HCT116 (cell line): Measurements from ENCODE around the gene FSIP2. TPM values are rescaled to one million over a fixed set of nuclear protein-coding genes. Genes with fewer than 3 reads are reported as not detected.

Source experiments
- ATF3 ChIP-seq: IDR thresholded peaks from 2 replicates; pipeline ENCODE4 v1.6.1; 2012
- CEBPB ChIP-seq: IDR thresholded peaks from 2 replicates; pipeline ENCODE4 v1.6.1; 2012; ENCODE audit warnings: low read depth
- CTCF ChIP-seq, 3 experiments: fragments of 200-600 bp in 1 of 3; sonication (generic) in 1 of 3; IDR thresholded peaks in 2 of 3; conservative IDR thresholded peaks in 1 of 3; 2 replicates each; pipeline ENCODE4 v1.5.1; 2012 to 2017; ENCODE audit warnings: low read depth in 2 of 3, low read length in 2 of 3, antibody characterized with exemption in 1 of 3, borderline replicate concordance in 1 of 3, control low read depth in 1 of 3, mild to moderate bottlenecking in 1 of 3, mixed read lengths in 1 of 3, mixed run types in 1 of 3, moderate library complexity in 1 of 3; ENCODE audit not compliant: insufficient read depth in 1 of 3
- EGR1 ChIP-seq: IDR thresholded peaks from 2 replicates; pipeline ENCODE4 v1.6.1; 2012; ENCODE audit warnings: low read depth
- EZH2phosphoT487 ChIP-seq: fragments of 200-600 bp; IDR thresholded peaks from 2 replicates; pipeline ENCODE4 v1.6.1; 2018; ENCODE audit warnings: antibody characterized with exemption, borderline replicate concordance
- MAX ChIP-seq: IDR thresholded peaks from 2 replicates; pipeline ENCODE4 v1.6.1; 2012
- POLR2AphosphoS5 ChIP-seq: IDR thresholded peaks from 2 replicates; pipeline ENCODE4 v1.6.1; 2011; ENCODE audit warnings: mild to moderate bottlenecking, low read depth, low read length, moderate library complexity
- RAD21 ChIP-seq: IDR thresholded peaks from 2 replicates; pipeline ENCODE4 v1.6.1; 2012; ENCODE audit warnings: low read depth, mild to moderate bottlenecking
- REST ChIP-seq: IDR thresholded peaks from 2 replicates; pipeline ENCODE4 v1.6.1; 2012; ENCODE audit warnings: low read depth
- TCF7L2 ChIP-seq: IDR thresholded peaks from 2 replicates; pipeline ENCODE4 v1.7.0; 2011; ENCODE audit warnings: borderline replicate concordance, inconsistent platforms; ENCODE audit not compliant: insufficient read depth, insufficient read length; ENCODE audit errors: extremely low read depth
- ZFX ChIP-seq: fragments of 450-650 bp; IDR thresholded peaks from 2 replicates; pipeline ENCODE4 v1.6.1; 2017
- total RNA-seq: library from RNA; stranded (reverse); gene quantifications from one replicate; pipeline ENCODE4 v1.2.1, GENCODE V29; 2021; ENCODE audit not compliant: unreplicated experiment

FSIP2 gene
- total RNA-seq, 1 experiment from 2014 or later, result not detected

GRCh38 chr2:185806783-185807182, 68.2 kb downstream of the FSIP2 start (continued):
- TF ChIP-seq REST, result no peak
- TF ChIP-seq POLR2AphosphoS5, result no peak
- no peak for TF ChIP-seq ATF3
- no peak for TF ChIP-seq CEBPB
- TF ChIP-seq EZH2phosphoT487, result no peak
- no peak for TF ChIP-seq MAX
- no peak for TF ChIP-seq ZFX
- no peak for TF ChIP-seq TCF7L2
- TF ChIP-seq RAD21, result no peak
- TF ChIP-seq EGR1, result no peak
- TF ChIP-seq CTCF (IDR thresholded peaks at IDR 0.05 in 2 of 3, conservative IDR thresholded peaks at IDR 0.05 in 1 of 3; ENCODE audit: borderline replicate concordance in 1 of 3, insufficient read depth in 1 of 3, low read depth in 2 of 3, low read length in 2 of 3), result no peak
